Stomach (tissue), 9 donors: ENCODE measurements around the gene OCA2. TPM values are rescaled to one million over a fixed set of nuclear protein-coding genes. Genes with fewer than 3 reads are reported as not detected.

Experiments
- DNase-seq, 2 donors: peaks; one replicate each; pipeline versions ENCODE4 v3.0.0 to v3.0.0-alpha.2; 2013 to 2019
- H3K27ac ChIP-seq, 5 donors: fragments of 200-600 bp in 4 of 5; sonication (generic) in 4 of 5; one replicate each; pipeline ENCODE4 v1.5.1; 2013 to 2019; ENCODE audit warnings: mild to moderate bottlenecking in 1 of 5, moderate library complexity in 1 of 5
- H3K27me3 ChIP-seq, 3 donors: fragments of 200-600 bp; sonication (generic); one replicate each; pipeline ENCODE4 v1.5.1; 2017 to 2019; ENCODE audit warnings: mixed run types in 1 of 3
- H3K36me3 ChIP-seq, 4 donors: fragments of 200-600 bp; sonication (generic); 1 replicate in 3 of 4; 2 replicates in 1 of 4; pipeline ENCODE4 v1.5.1; 2016 to 2019
- H3K4me1 ChIP-seq, 4 donors: fragments of 200-600 bp; sonication (generic); one replicate each; pipeline ENCODE4 v1.5.1; 2016 to 2019
- H3K4me3 ChIP-seq, 4 donors: fragments of 200-600 bp; sonication (generic) in 3 of 4; one replicate each; pipeline ENCODE4 v1.5.1; 2016 to 2019; ENCODE audit warnings: mild to moderate bottlenecking in 1 of 4
- H3K9me3 ChIP-seq, 4 donors: fragments of 200-600 bp; sonication (generic); one replicate each; pipeline ENCODE4 v1.5.1; 2016 to 2019
- EP300 ChIP-seq: sonication (generic); formaldehyde crosslinking; IDR thresholded peaks from one replicate; pipeline ENCODE4 v1.6.1; 2017; ENCODE audit warnings: antibody characterized with exemption
- POLR2A ChIP-seq, 4 donors: fragments of 450-650 bp; IDR thresholded peaks; one replicate each; pipeline ENCODE4 v1.6.1; 2016; ENCODE audit warnings: antibody characterized with exemption in 4 of 4, control low read depth in 2 of 4, mild to moderate bottlenecking in 1 of 4, moderate library complexity in 1 of 4
- POLR2AphosphoS5 ChIP-seq, 3 donors: sonication (generic); formaldehyde crosslinking; IDR thresholded peaks; one replicate each; pipeline ENCODE4 v1.6.1; 2016; ENCODE audit warnings: antibody characterized with exemption in 3 of 3
- WGBS, 5 donors: extraction: QIAGEN DNeasy Blood & Tissue Kit in 3 of 5; methylation state at CpG; one replicate each; pipeline versions ENCODE4 v1.1.5 to v1.1.7; 2013 to 2018; 5-methylcytosine and 5-hydroxymethylcytosine counted together
- intact Hi-C: fragments of 100-400 bp; cut with DNase I; formaldehyde crosslinking; loops from one replicate; pipeline ENCODE4 v1.15.1; 2023; ENCODE audit warnings: low total_unique reads
- polyA plus RNA-seq, 3 donors: library from polyadenylated mRNA; stranded (reverse); fragments of 200-250 nt; gene quantifications; one replicate each; pipeline ENCODE4 v1.2.3, GENCODE V29; 2013
- total RNA-seq, 5 donors: library from RNA; depleted of rRNA; stranded (reverse); fragments of >200 nt; gene quantifications; one replicate each; pipeline versions ENCODE4 v1.1.0 to v1.2.3, GENCODE V29; 2014 to 2016
- TF ChIP-seq, protein P1 (sequence below), 7 experiments: fragments of 450-650 bp in 4 of 7; fragments of 200-600 bp in 3 of 7; sonication (generic) in 3 of 7; IDR thresholded peaks; one replicate each; pipeline ENCODE4 v1.5.1; 2016 to 2019; ENCODE audit warnings: antibody characterized with exemption in 7 of 7, control low read depth in 2 of 7, mild to moderate bottlenecking in 1 of 7
- donor health status: healthy with polysubstance abuse.
- donor health status: Bipolar disorder and iron deficiency.
- donor health status: healthy.

The OCA2 gene
- total and polyA plus RNA-seq, 8 donors, result 0.12 to 0.89 (median 0.65) TPM; not detected in 4

DNA sequence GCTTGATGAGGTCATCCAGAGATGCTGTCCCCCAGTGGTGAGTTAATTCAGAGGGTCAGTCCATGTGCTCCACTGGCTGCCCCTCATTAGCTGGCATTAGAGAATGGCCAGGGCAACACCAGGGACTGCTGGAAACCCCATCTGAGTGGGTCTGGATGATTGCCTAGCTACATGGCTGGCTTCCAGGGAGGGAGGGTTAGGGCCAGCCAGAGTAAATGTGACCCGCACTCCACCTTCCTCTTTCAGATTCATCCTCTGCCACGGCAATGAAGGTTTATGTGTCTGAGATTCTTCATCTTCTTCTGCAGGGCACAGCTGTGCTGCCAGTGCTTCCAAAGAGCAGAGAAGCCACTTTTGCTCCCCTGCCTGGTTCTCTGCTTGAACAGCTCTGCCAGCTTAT, 391.9 kb downstream of the OCA2 start:
- TF ChIP-seq POLR2A (IDR thresholded peaks at IDR 0.05) (no peak), POLR2AphosphoS5 (IDR thresholded peaks at IDR 0.05) (no peak), EP300 (no peak)
- TF ChIP-seq, protein P1, sequence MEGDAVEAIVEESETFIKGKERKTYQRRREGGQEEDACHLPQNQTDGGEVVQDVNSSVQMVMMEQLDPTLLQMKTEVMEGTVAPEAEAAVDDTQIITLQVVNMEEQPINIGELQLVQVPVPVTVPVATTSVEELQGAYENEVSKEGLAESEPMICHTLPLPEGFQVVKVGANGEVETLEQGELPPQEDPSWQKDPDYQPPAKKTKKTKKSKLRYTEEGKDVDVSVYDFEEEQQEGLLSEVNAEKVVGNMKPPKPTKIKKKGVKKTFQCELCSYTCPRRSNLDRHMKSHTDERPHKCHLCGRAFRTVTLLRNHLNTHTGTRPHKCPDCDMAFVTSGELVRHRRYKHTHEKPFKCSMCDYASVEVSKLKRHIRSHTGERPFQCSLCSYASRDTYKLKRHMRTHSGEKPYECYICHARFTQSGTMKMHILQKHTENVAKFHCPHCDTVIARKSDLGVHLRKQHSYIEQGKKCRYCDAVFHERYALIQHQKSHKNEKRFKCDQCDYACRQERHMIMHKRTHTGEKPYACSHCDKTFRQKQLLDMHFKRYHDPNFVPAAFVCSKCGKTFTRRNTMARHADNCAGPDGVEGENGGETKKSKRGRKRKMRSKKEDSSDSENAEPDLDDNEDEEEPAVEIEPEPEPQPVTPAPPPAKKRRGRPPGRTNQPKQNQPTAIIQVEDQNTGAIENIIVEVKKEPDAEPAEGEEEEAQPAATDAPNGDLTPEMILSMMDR (IDR thresholded peaks at IDR 0.05), result no peak
- 60 to 88% (median 71%) methylated on average over 2 of the region's 2 CpGs for WGBS, 5 donors

DNA sequence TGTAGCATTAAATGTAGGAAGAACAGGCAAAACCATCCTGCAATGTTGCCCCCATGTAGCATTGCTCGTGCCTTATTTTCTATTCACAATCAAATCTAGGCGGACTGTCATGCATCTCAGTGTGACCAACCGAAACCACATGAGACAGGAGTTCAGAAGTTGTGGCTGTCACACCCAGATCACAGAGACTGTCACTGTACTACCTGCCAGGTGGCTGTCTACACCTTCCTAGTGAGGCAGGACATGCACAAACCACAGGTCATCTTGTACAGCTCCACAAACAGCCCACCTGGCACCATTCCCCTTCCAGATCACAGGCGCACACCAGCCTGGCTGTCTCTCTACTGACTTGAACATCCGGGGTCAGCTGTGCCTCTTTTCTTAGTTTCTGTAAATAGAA, 392.8 kb downstream of the OCA2 start:
- H3K36me3 ChIP-seq, result no peaks in the 10 kb centered on the region

More for the DNA sequence above, 391.9 kb downstream of the OCA2 start:
- no peaks in the 10 kb centered on the region for H3K36me3 ChIP-seq
- H3K4me3 ChIP-seq, result no peak overlapping the region
- no peak overlapping the region for H3K27ac ChIP-seq
- no peaks in the 10 kb centered on the region for H3K4me1 ChIP-seq
- no peak for DNase-seq
- H3K27me3 ChIP-seq, result peaks cover 0 to under 1% (median 0%) of the 10 kb centered on the region in 3 donors
- H3K9me3 ChIP-seq, result peaks cover 0 to 50% (median 30%) of the 10 kb centered on the region in 4 donors
- intact Hi-C loops, result no loop called here

DNA sequence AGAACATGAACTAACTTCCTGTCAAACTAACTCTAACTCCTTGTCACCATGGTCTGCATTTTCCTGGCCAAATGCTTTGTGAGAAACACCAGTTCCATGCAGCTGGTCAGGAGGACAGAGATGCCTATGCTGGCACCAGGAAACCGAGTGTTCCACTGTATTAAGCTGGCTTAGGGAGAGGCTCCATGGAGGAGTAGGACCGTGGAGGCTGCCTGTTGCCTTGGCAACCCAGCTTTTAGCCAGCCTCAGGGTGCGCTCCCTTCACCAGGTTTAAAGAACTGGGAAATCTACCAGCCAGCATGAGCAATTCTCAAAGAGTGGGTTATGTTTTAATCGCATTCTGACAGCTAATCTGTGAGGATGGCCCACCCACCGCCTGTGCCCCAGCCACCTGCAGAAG, 394.1 kb downstream of the OCA2 start:
- Histone ChIP-seq H3K4me3 (no peak overlapping the region), H3K9me3 (peaks cover 0 to 52% (median 31%) of the 10 kb centered on the region in 4 donors), H3K27me3 (peaks cover 0 to 3% (median 0%) of the 10 kb centered on the region in 3 donors), H3K36me3 (no peaks in the 10 kb centered on the region), H3K4me1 (no peaks in the 10 kb centered on the region), H3K27ac (no peak overlapping the region)
- 63 to 78% (median 67%) methylated on average over 5 of the region's 5 CpGs for WGBS, 5 donors
- intact Hi-C loops, result no loop called here
- TF ChIP-seq, protein P1 (IDR thresholded peaks at IDR 0.05), result no peak
- TF ChIP-seq POLR2A (IDR thresholded peaks at IDR 0.05), result no peak
- no peak for TF ChIP-seq POLR2AphosphoS5 (IDR thresholded peaks at IDR 0.05)
- TF ChIP-seq EP300, result no peak
- DNase-seq, result no peak

More for the DNA sequence above, 392.8 kb downstream of the OCA2 start:
- TF ChIP-seq POLR2AphosphoS5 (IDR thresholded peaks at IDR 0.05) (no peak), POLR2A (IDR thresholded peaks at IDR 0.05) (no peak)
- TF ChIP-seq, protein P1 (IDR thresholded peaks at IDR 0.05), result no peak
- Histone ChIP-seq H3K27ac (no peak overlapping the region), H3K27me3 (peaks cover 0 to 3% (median 0%) of the 10 kb centered on the region in 3 donors), H3K9me3 (peaks cover 0 to 58% (median 34%) of the 10 kb centered on the region in 4 donors), H3K4me1 (no peaks in the 10 kb centered on the region), H3K4me3 (no peak overlapping the region)
- intact Hi-C loops, result no loop called here
- 78 to 92% (median 89%) methylated on average over 5 of the region's 5 CpGs for WGBS, 5 donors
- DNase-seq, result no peak

Other genes starting within 250 kb of the OCA2 start
- 100 to 1,000 TPM in 3 of 5 donors, 10 to 100 TPM in 2; 68.4 to 437 (median 112) TPM for gene HERC2, start 222.9 kb upstream of the OCA2 start, total RNA-seq
- 10 to 100 TPM in 2 of 3 donors, 1 to 10 TPM in 1; 7.9 to 21.5 (median 11.5) TPM for gene HERC2, start 222.9 kb upstream of the OCA2 start, polyA plus RNA-seq